Gastrocnemius medialis (tissue), 4 donors: Measurements from ENCODE around the gene SLC4A3. TPM values are rescaled to one million over a fixed set of nuclear protein-coding genes. Genes with fewer than 3 reads are reported as not detected.
A peak's percentile ranks its signal among the peaks of the same experiment; 100 is the strongest.

Experiments
- ATAC-seq, 2 donors: fragments of 150-250 bp; one replicate each; pipeline ENCODE4 v1.9.1; 2016
- DNase-seq, 2 donors: peaks; one replicate each; pipeline ENCODE4 v3.0.0-alpha.2; 2019
- H3K27ac ChIP-seq, 4 donors: fragments of 200-600 bp; sonication (generic); 1 replicate in 1 of 4; 2 replicates in 3 of 4; pipeline ENCODE4 v1.5.1; 2016 to 2018; ENCODE audit warnings: mild to moderate bottlenecking in 2 of 4, moderate library complexity in 1 of 4
- H3K27me3 ChIP-seq, 3 donors: fragments of 200-600 bp; sonication (generic) in 2 of 3; 1 replicate in 1 of 3; 2 replicates in 2 of 3; pipeline versions ENCODE4 v1.5.1 to v1.6.0; 2016 to 2019; ENCODE audit warnings: mild to moderate bottlenecking in 1 of 3, moderate library complexity in 1 of 3
- H3K36me3 ChIP-seq, 2 donors: fragments of 200-600 bp; sonication (generic) in 1 of 2; one replicate each; pipeline ENCODE4 v1.5.1; 2017 to 2018
- H3K4me1 ChIP-seq, 2 donors: fragments of 200-600 bp; sonication (generic) in 1 of 2; one replicate each; pipeline ENCODE4 v1.5.1; 2016 to 2017; ENCODE audit warnings: mild to moderate bottlenecking in 2 of 2
- H3K4me3 ChIP-seq, 4 donors: fragments of 200-600 bp; sonication (generic) in 3 of 4; 1 replicate in 1 of 4; 2 replicates in 3 of 4; pipeline ENCODE4 v1.5.1; 2016 to 2019; ENCODE audit warnings: mild to moderate bottlenecking in 2 of 4
- H3K9me3 ChIP-seq, 3 donors: fragments of 200-600 bp; sonication (generic) in 2 of 3; 1 replicate in 1 of 3; 2 replicates in 2 of 3; pipeline ENCODE4 v1.5.1; 2016 to 2019
- CTCF ChIP-seq, 5 experiments: fragments of 450-650 bp in 3 of 5; fragments of 200-600 bp in 2 of 5; sonication (generic) in 2 of 5; IDR thresholded peaks in 4 of 5; conservative IDR thresholded peaks in 1 of 5; 1 replicate in 4 of 5; 2 replicates in 1 of 5; pipeline ENCODE4 v1.5.1; 2016 to 2019; ENCODE audit warnings: antibody characterized with exemption in 5 of 5, mild to moderate bottlenecking in 3 of 5, moderate library complexity in 3 of 5
- POLR2A ChIP-seq, 2 donors: fragments of 450-650 bp; IDR thresholded peaks; one replicate each; pipeline ENCODE4 v1.6.1; 2017; ENCODE audit warnings: antibody characterized with exemption in 2 of 2, mild to moderate bottlenecking in 2 of 2, moderate library complexity in 2 of 2
- in situ Hi-C, 4 donors: fragments of 200-750 bp; cut with MboI; loops; one replicate each; pipeline versions ENCODE4 v1.15.0 to v1.8.0; 2017; ENCODE audit warnings: low sequenced_read_pairs in 4 of 4
- intact Hi-C: fragments of 100-400 bp; cut with DNase I; formaldehyde crosslinking; loops from one replicate; pipeline ENCODE4 v1.15.1; 2023; ENCODE audit warnings: low total_unique reads
- total RNA-seq, 4 donors: library from RNA; depleted of rRNA; stranded (reverse); fragments of >200 nt; gene quantifications; one replicate each; pipeline versions ENCODE4 v1.1.0 to v1.2.3, GENCODE V29; 2016

The SLC4A3 gene
- total RNA-seq, 4 donors from 2014 or later, result 0.25 to 0.35 (median 0.29) TPM; not detected in 1

- ATAC-seq (no peak), DNase-seq (no peak)
- Histone ChIP-seq H3K4me3 (no peak overlapping the region), H3K27ac (no peak overlapping the region), H3K9me3 (no peaks in the 10 kb centered on the region), H3K4me1 (peaks cover 0 to 4% of the 10 kb centered on the region in 2 donors), H3K36me3 (peaks cover 0 to 65% of the 10 kb centered on the region in 2 donors), H3K27me3 (no peaks in the 10 kb centered on the region)
- intact Hi-C loops (no loop called here), in situ Hi-C loops (no loop called here)
- TF ChIP-seq CTCF (IDR thresholded peaks at IDR 0.05 in 4 of 5, conservative IDR thresholded peaks at IDR 0.05 in 1 of 5), result no peak
- no peak for TF ChIP-seq POLR2A (IDR thresholded peaks at IDR 0.05)
Measured at GRCh38 chr2:219607931-219608330, 19.5 kb upstream of the SLC4A3 start.

GRCh38 chr2:219608399-219608964, 18.9 kb upstream of the SLC4A3 start:
- Histone ChIP-seq H3K9me3 (no peaks in the 10 kb centered on the region), H3K27me3 (no peaks in the 10 kb centered on the region), H3K36me3 (peaks cover 0 to 59% of the 10 kb centered on the region in 2 donors), H3K4me3 (no peak overlapping the region), H3K4me1 (peaks cover 0 to 4% of the 10 kb centered on the region in 2 donors), H3K27ac (no peak overlapping the region)
- DNase-seq (no peak), ATAC-seq (no peak)
- no peak for TF ChIP-seq POLR2A (IDR thresholded peaks at IDR 0.05)
- in situ Hi-C loops (no loop called here), intact Hi-C loops (no loop called here)

GRCh38 chr2:219609149-219609750, 18.2 kb upstream of the SLC4A3 start:
- TF ChIP-seq CTCF (IDR thresholded peaks at IDR 0.05 in 4 of 5, conservative IDR thresholded peaks at IDR 0.05 in 1 of 5) (no peak), POLR2A (IDR thresholded peaks at IDR 0.05) (no peak)
- H3K4me3 ChIP-seq, result no peak overlapping the region
- ATAC-seq, result no peak
- no peaks in the 10 kb centered on the region for H3K27me3 ChIP-seq
- intact Hi-C loops, result no loop called here
- in situ Hi-C loops, result no loop called here
- H3K9me3 ChIP-seq, result no peaks in the 10 kb centered on the region
- peaks cover 0 to 58% of the 10 kb centered on the region in 2 donors for H3K36me3 ChIP-seq
- peak overlapping the region in 1 of 4 donors; percentile 28 for H3K27ac ChIP-seq
- peaks cover 0 to 4% of the 10 kb centered on the region in 2 donors for H3K4me1 ChIP-seq
- no peak for DNase-seq

GRCh38 chr2:219611306-219611705, 16.1 kb upstream of the SLC4A3 start:
- Histone ChIP-seq H3K36me3 (peaks cover 0 to 68% of the 10 kb centered on the region in 2 donors), H3K27me3 (no peaks in the 10 kb centered on the region), H3K9me3 (no peaks in the 10 kb centered on the region), H3K4me1 (peaks cover 0 to 4% of the 10 kb centered on the region in 2 donors), H3K4me3 (no peak overlapping the region), H3K27ac (no peak overlapping the region)
- TF ChIP-seq CTCF (IDR thresholded peaks at IDR 0.05 in 4 of 5, conservative IDR thresholded peaks at IDR 0.05 in 1 of 5) (no peak), POLR2A (IDR thresholded peaks at IDR 0.05) (no peak)
- in situ Hi-C loops (no loop called here), intact Hi-C loops (no loop called here)
- no peak for DNase-seq
- no peak for ATAC-seq

- Histone ChIP-seq H3K27me3 (no peaks in the 10 kb centered on the region), H3K4me1 (peaks cover 0 to 4% of the 10 kb centered on the region in 2 donors), H3K4me3 (no peak overlapping the region), H3K9me3 (no peaks in the 10 kb centered on the region), H3K36me3 (peaks cover 0 to 63% of the 10 kb centered on the region in 2 donors), H3K27ac (no peak overlapping the region)
- DNase-seq (no peak), ATAC-seq (no peak)
- in situ Hi-C loops, result no loop called here
- TF ChIP-seq POLR2A (IDR thresholded peaks at IDR 0.05) (no peak), CTCF (IDR thresholded peaks at IDR 0.05 in 4 of 5, conservative IDR thresholded peaks at IDR 0.05 in 1 of 5) (no peak)
- intact Hi-C loops, result no loop called here
Measured at GRCh38 chr2:219611866-219612576, 15.4 kb upstream of the SLC4A3 start.
